ENCODE data around the gene PNPLA4.

PNPLA4 gene

DNA sequence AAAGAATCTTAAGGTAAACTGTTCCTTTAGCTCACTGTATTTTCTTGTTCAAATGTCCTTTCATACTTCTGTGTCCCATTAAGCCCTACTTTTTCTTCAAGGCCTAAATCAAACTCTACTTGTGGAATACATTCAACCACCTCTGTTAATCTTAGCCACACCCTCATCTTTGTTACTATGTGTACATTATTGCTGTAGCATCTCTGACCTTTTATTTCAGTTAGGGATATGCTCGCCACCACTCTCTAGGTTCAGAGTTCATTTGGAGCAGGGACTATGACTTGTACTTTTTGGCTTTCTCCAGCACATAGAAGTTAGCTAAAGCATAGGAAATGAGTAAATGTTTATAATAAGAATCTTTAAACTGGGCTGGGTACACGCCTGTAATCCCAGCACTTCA is 6.8 kb upstream of the PNPLA4 start:
- no peaks in the 10 kb centered on the region for H3K27me3 ChIP-seq (ENCODE audit: control insufficient read depth, insufficient read depth, low read length)

DNA sequence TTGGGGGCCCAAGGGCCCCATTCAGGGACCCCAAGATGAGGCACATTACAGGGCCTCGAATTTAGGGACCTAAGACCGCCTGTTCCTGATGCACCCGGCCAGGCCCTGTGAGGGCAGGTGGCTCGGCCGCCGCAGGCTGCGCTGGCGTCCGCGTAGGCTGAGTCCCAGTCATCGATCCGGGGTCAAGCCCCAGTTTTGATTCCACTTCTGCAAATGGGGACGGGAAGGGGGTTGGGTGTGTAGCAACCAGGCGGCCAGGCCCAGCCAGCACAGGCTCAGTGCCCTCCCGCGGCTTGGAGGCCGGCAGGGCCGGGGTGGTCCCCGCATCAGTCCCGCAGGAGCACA is 327 bp downstream of the PNPLA4 start:
- peaks cover 8% of the 10 kb centered on the region for H3K4me1 ChIP-seq (ENCODE audit: control insufficient read depth, insufficient read depth, low read length)
- peak overlapping the region; percentile 74 for H3K9ac ChIP-seq (ENCODE audit: low read depth, low read length)
- no peaks in the 10 kb centered on the region for H3K9me3 ChIP-seq (replicated peaks; ENCODE audit: low read length)
- H3K36me3 ChIP-seq (ENCODE audit: insufficient read depth, low read length): no peaks in the 10 kb centered on the region
- H3K4me2 ChIP-seq (ENCODE audit: low read length): peak overlapping the region; percentile 84
- no peaks in the 10 kb centered on the region for H3K27me3 ChIP-seq (ENCODE audit: control insufficient read depth, insufficient read depth, low read length)
- peak overlapping the region; percentile 72 for H3K4me3 ChIP-seq (ENCODE audit: low read length)

More for the DNA sequence above, 6.8 kb upstream of the PNPLA4 start:
- Histone ChIP-seq H3K9me3 (replicated peaks; ENCODE audit: low read length) (no peaks in the 10 kb centered on the region), H3K4me2 (ENCODE audit: low read length) (no peak overlapping the region), H3K36me3 (ENCODE audit: insufficient read depth, low read length) (no peaks in the 10 kb centered on the region), H3K4me1 (ENCODE audit: control insufficient read depth, insufficient read depth, low read length) (no peaks in the 10 kb centered on the region), H3K4me3 (ENCODE audit: low read length) (no peak overlapping the region), H3K9ac (ENCODE audit: low read depth, low read length) (no peak overlapping the region)

DNA sequence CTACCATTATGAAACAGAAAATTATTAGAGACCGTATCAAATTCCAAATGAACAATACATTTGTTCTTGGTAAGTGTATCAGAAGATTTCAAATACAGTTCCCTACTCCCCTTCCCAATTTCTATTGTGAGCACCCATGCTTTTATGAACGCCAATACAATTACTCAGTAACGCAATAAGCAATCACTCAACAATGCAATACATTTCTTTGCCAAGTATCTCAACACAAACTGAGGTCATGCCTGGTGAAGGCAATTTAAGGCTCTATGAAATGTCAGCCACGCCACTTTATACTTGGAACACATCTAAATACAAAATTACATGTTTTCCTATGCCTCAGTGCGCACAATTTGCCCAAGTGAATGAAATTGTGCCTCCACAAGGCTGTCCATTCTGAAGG is 712 bp downstream of the PNPLA4 start:
- Histone ChIP-seq H3K27me3 (ENCODE audit: control insufficient read depth, insufficient read depth, low read length) (no peaks in the 10 kb centered on the region), H3K4me1 (ENCODE audit: control insufficient read depth, insufficient read depth, low read length) (peaks cover 8% of the 10 kb centered on the region), H3K4me2 (ENCODE audit: low read length) (peak overlapping the region; percentile 84), H3K9ac (ENCODE audit: low read depth, low read length) (peak overlapping the region; percentile 74), H3K36me3 (ENCODE audit: insufficient read depth, low read length) (no peaks in the 10 kb centered on the region), H3K9me3 (replicated peaks; ENCODE audit: low read length) (no peaks in the 10 kb centered on the region), H3K4me3 (ENCODE audit: low read length) (peak overlapping the region; percentile 72)

DNA sequence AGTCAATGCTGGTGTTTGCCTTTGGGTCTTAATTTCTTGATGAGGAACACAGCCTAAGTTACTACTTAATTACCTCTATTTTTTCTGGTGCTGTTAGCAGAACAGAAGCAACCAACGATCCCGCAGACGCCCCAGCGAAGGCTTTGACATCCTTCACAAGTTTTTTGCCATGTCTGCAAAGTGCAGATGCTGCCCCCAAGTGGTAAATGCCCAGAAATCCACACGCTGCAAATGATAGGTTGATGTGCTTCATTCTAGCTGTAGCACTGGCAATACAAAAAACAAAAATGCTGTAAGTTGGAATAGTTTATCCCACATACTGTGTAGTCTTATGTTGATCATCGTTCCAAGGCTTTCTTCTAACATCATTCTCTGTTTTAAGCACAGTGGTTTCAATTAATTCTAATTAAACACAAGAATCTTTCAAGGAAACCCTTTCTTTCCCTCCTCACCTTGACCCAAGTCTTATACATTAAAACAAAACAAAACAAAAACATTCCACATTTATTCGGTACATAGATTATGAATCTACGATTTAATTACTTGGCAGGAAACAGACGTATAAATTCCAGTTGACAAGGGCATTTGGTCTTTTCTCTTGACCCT is 1.2 kb downstream of the PNPLA4 start:
- Histone ChIP-seq H3K36me3 (ENCODE audit: insufficient read depth, low read length) (no peaks in the 10 kb centered on the region), H3K27me3 (ENCODE audit: control insufficient read depth, insufficient read depth, low read length) (no peaks in the 10 kb centered on the region), H3K9ac (ENCODE audit: low read depth, low read length) (no peak overlapping the region), H3K4me3 (ENCODE audit: low read length) (no peak overlapping the region), H3K4me1 (ENCODE audit: control insufficient read depth, insufficient read depth, low read length) (peaks cover 8% of the 10 kb centered on the region), H3K9me3 (replicated peaks; ENCODE audit: low read length) (no peaks in the 10 kb centered on the region), H3K4me2 (ENCODE audit: low read length) (no peak overlapping the region)

DNA sequence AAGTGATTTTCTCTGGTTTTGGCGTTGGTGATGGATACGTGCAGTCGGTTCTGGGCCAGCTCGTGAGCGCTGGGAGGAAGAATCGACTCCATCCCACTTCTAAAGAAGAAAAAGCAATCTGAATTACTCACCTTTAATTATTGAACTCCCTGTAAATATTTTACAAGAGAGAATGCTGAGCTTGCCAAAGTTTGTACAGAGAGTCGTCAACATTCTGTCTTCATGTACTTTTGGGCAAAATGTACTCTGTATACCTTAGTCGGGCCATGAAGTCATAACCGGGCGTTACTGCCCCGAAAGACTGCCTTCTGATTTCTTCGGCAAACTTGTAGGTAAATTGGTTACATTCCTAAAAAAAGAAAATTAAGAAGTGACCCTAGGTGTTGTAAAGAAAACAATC is 5.5 kb downstream of the PNPLA4 start:
- H3K4me3 ChIP-seq (ENCODE audit: low read length): no peak overlapping the region
- no peak overlapping the region for H3K9ac ChIP-seq (ENCODE audit: low read depth, low read length)
- no peak overlapping the region for H3K4me2 ChIP-seq (ENCODE audit: low read length)
- H3K9me3 ChIP-seq (replicated peaks; ENCODE audit: low read length): no peaks in the 10 kb centered on the region
- peaks cover 4% of the 10 kb centered on the region for H3K4me1 ChIP-seq (ENCODE audit: control insufficient read depth, insufficient read depth, low read length)
- no peaks in the 10 kb centered on the region for H3K27me3 ChIP-seq (ENCODE audit: control insufficient read depth, insufficient read depth, low read length)
- no peaks in the 10 kb centered on the region for H3K36me3 ChIP-seq (ENCODE audit: insufficient read depth, low read length)

DNA sequence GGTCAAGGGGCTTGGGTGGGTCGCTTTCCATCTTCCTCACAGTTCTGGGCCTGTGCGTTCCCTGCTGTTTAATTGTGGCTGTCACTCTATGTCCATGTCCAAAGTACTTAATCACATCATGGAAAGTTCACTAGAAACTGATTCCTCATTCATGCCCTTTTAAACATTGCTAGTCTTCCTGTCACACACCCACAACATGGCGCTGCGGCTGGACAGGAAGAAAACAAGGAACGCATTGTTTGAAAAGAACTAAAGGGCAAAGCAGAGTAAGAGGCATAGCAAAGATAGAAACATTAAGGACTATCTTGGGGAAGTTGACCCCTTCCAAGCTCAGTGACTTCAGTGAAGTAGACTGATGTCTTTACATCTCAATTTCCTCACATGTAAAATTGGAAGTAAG is 18.4 kb downstream of the PNPLA4 start:
- H3K36me3 ChIP-seq (ENCODE audit: insufficient read depth, low read length): no peaks in the 10 kb centered on the region
- H3K27me3 ChIP-seq (ENCODE audit: control insufficient read depth, insufficient read depth, low read length): no peaks in the 10 kb centered on the region

DNA sequence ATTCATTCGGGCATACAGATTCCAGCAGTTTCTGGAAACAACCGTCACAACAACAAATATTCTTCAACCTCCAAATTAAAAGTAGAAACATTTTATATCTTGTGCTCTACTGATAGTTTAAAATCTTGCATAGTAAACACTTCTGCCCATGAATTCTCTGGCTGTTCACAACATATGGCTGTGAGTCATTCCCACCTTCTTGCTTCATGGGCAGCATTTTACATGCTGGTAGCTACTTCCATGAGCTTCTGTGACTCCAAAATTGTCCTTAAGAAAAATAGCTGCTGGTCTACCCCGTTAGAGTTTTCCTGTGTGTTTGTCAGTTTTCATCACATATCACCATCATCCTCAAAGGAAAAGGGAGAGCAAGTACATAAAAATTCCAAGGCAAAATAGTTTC is 22.7 kb downstream of the PNPLA4 start:
- H3K4me1 ChIP-seq (ENCODE audit: control insufficient read depth, insufficient read depth, low read length): no peaks in the 10 kb centered on the region
- H3K4me3 ChIP-seq (ENCODE audit: low read length): no peak overlapping the region
- H3K27me3 ChIP-seq (ENCODE audit: control insufficient read depth, insufficient read depth, low read length): no peaks in the 10 kb centered on the region
- H3K9me3 ChIP-seq (replicated peaks; ENCODE audit: low read length): no peaks in the 10 kb centered on the region
- H3K36me3 ChIP-seq (ENCODE audit: insufficient read depth, low read length): no peaks in the 10 kb centered on the region
- H3K9ac ChIP-seq (ENCODE audit: low read depth, low read length): no peak overlapping the region
- no peak overlapping the region for H3K4me2 ChIP-seq (ENCODE audit: low read length)

More for the DNA sequence above, 18.4 kb downstream of the PNPLA4 start:
- Histone ChIP-seq H3K4me3 (ENCODE audit: low read length) (no peak overlapping the region), H3K9me3 (replicated peaks; ENCODE audit: low read length) (no peaks in the 10 kb centered on the region), H3K4me1 (ENCODE audit: control insufficient read depth, insufficient read depth, low read length) (no peaks in the 10 kb centered on the region), H3K4me2 (ENCODE audit: low read length) (no peak overlapping the region), H3K9ac (ENCODE audit: low read depth, low read length) (no peak overlapping the region)

DNA sequence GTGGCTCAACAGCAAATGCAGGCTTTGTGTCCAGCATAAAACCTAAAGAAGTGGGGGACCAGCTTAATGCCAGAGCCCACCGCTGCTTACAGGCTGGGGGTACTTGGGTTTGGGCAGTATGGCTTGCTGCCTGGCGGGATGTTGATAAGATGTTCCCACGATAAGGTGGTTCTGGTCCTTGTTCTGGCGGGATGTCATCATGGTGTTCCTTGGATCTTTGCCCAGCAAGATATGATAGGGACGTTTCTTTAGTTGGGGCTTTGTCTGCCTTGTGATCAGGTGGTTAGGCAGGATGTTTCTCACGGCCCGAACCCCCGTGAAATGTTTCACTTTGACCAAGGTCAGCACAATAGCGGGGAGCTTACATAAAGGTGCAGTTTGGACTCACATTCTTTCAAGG is 35.3 kb downstream of the PNPLA4 start:
- no peaks in the 10 kb centered on the region for H3K36me3 ChIP-seq (ENCODE audit: insufficient read depth, low read length)
- no peak overlapping the region for H3K4me3 ChIP-seq (ENCODE audit: low read length)
- no peaks in the 10 kb centered on the region for H3K9me3 ChIP-seq (replicated peaks; ENCODE audit: low read length)
- H3K4me2 ChIP-seq (ENCODE audit: low read length): no peak overlapping the region
- no peaks in the 10 kb centered on the region for H3K27me3 ChIP-seq (ENCODE audit: control insufficient read depth, insufficient read depth, low read length)
- peaks cover 4% of the 10 kb centered on the region for H3K4me1 ChIP-seq (ENCODE audit: control insufficient read depth, insufficient read depth, low read length)
- no peak overlapping the region for H3K9ac ChIP-seq (ENCODE audit: low read depth, low read length)

DNA sequence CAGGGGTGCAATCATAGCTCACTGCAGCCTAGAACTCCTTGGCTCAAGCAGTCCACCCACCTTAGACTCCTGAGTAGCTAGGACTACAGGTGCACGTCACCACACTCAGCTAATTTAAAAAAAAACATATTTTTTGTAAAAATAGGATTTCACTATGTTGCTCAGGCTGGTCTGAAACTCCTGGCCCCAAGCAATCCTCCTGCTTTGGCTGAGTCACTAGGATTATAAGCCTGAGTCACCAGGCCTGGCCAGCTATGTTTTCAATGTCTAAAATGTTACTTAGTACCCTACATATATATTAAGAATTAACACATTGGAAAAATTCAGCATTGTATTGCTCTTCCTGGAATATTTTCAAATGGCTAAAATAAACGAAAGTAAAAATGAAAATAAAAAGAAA is 37.5 kb downstream of the PNPLA4 start:
- no peaks in the 10 kb centered on the region for H3K27me3 ChIP-seq (ENCODE audit: control insufficient read depth, insufficient read depth, low read length)
- H3K36me3 ChIP-seq (ENCODE audit: insufficient read depth, low read length): no peaks in the 10 kb centered on the region
- H3K4me2 ChIP-seq (ENCODE audit: low read length): no peak overlapping the region
- H3K4me3 ChIP-seq (ENCODE audit: low read length): no peak overlapping the region
- no peak overlapping the region for H3K9ac ChIP-seq (ENCODE audit: low read depth, low read length)
- H3K9me3 ChIP-seq (replicated peaks; ENCODE audit: low read length): no peaks in the 10 kb centered on the region
- H3K4me1 ChIP-seq (ENCODE audit: control insufficient read depth, insufficient read depth, low read length): peaks cover 4% of the 10 kb centered on the region

DNA sequence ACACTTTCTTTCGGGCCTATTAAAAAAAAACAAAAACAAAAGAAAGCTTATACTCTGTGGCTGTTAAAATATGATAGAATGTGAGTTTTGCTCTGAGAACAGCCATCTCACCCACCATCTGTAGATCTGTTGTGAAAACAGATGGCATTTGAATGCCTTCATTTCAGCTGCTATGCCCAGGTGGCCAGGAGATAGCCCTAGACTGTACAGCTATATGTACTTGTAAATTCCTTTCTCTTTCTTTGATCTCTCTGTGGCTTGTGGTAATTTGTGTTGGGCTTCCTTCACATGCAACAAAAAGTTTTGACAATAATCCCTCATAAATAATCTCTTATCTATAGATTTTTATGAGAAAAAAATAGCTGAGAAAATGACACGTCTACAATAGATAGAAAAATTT is 38.1 kb downstream of the PNPLA4 start:
- Histone ChIP-seq H3K27me3 (ENCODE audit: control insufficient read depth, insufficient read depth, low read length) (no peaks in the 10 kb centered on the region), H3K9me3 (replicated peaks; ENCODE audit: low read length) (no peaks in the 10 kb centered on the region), H3K36me3 (ENCODE audit: insufficient read depth, low read length) (no peaks in the 10 kb centered on the region)

DNA sequence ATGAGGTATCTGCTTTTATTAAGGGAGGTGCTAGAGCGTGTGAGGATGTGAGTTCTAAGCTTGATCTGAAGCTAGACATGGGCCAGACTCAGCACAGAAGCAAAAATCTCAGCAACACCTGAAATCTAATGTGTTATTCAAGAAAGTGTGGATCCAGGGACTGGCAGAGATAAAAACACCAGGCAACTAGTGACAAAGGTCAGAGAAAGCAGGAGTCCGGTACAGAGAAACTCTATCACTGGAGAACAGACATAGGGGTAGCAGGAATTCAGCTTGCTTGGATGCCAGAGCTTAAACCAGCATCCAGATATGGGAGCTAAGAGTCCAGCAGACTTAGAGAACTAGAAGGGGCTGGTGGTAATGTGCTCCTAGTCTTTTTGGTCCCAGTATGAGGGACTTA is 50.3 kb downstream of the PNPLA4 start:
- no peaks in the 10 kb centered on the region for H3K36me3 ChIP-seq (ENCODE audit: insufficient read depth, low read length)
- no peaks in the 10 kb centered on the region for H3K4me1 ChIP-seq (ENCODE audit: control insufficient read depth, insufficient read depth, low read length)
- H3K27me3 ChIP-seq (ENCODE audit: control insufficient read depth, insufficient read depth, low read length): no peaks in the 10 kb centered on the region
- no peak overlapping the region for H3K4me3 ChIP-seq (ENCODE audit: low read length)
- H3K4me2 ChIP-seq (ENCODE audit: low read length): no peak overlapping the region
- H3K9me3 ChIP-seq (replicated peaks; ENCODE audit: low read length): no peaks in the 10 kb centered on the region
- no peak overlapping the region for H3K9ac ChIP-seq (ENCODE audit: low read depth, low read length)

More for the DNA sequence above, 38.1 kb downstream of the PNPLA4 start:
- Histone ChIP-seq H3K4me2 (ENCODE audit: low read length) (no peak overlapping the region), H3K9ac (ENCODE audit: low read depth, low read length) (no peak overlapping the region), H3K4me1 (ENCODE audit: control insufficient read depth, insufficient read depth, low read length) (peaks cover 4% of the 10 kb centered on the region), H3K4me3 (ENCODE audit: low read length) (no peak overlapping the region)

DNA sequence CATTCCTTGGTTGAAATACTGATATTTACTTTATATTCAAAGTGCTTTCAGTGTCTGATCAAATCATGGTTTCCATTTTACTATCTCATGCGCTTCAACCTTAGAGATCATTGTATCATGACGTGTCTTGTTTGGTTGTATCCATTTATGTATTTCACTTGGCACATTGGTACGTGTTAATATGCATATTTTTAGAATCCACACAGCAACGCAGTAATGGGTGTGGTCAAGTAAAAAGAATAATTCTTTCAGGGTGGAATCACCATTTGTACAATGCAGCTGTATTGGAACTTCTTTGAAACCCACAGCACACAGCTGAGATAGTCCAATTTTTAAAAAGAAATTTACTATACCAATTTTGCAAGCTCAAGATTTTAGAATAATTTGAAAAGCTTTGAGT is 55.2 kb downstream of the PNPLA4 start:
- Histone ChIP-seq H3K27me3 (ENCODE audit: control insufficient read depth, insufficient read depth, low read length) (no peaks in the 10 kb centered on the region), H3K9me3 (replicated peaks; ENCODE audit: low read length) (no peaks in the 10 kb centered on the region), H3K4me3 (ENCODE audit: low read length) (no peak overlapping the region), H3K4me1 (ENCODE audit: control insufficient read depth, insufficient read depth, low read length) (no peaks in the 10 kb centered on the region), H3K36me3 (ENCODE audit: insufficient read depth, low read length) (no peaks in the 10 kb centered on the region), H3K4me2 (ENCODE audit: low read length) (no peak overlapping the region), H3K9ac (ENCODE audit: low read depth, low read length) (no peak overlapping the region)

Data from skeletal muscle satellite cell (primary cell).